ENCODE measurements around the gene NFKBIZ.

NFKBIZ gene

GRCh38 chr3:101848754-101849713 is at the start of gene NFKBIZ:
Gene NFKBIZ (plus strand): TSS chr3:101849514. CDS start chr3:101849629, 115 bp downstream.
- peak; percentile 76 for DNase-seq

GRCh38 chr3:101801174-101801573 is 48.1 kb upstream of the NFKBIZ start:
- no peak for DNase-seq

GRCh38 chr3:101802179-101802578 is 47.1 kb upstream of the NFKBIZ start:
- DNase-seq, result no peak

GRCh38 chr3:101803173-101803782 is 46.0 kb upstream of the NFKBIZ start:
- DNase-seq, result peak; percentile 58

- DNase-seq, result no peak
These were observed 45.4 kb upstream of the NFKBIZ start for GRCh38 chr3:101803939-101804338.

- no peak for DNase-seq
These were observed 42.8 kb upstream of the NFKBIZ start for GRCh38 chr3:101806491-101806890.

GRCh38 chr3:101807888-101808287 is 41.4 kb upstream of the NFKBIZ start:
- no peak for DNase-seq

- peak; percentile 54 for DNase-seq
These were observed 39.9 kb upstream of the NFKBIZ start for GRCh38 chr3:101809178-101810021.

- DNase-seq, result no peak
These were observed 39.3 kb upstream of the NFKBIZ start for GRCh38 chr3:101810022-101810418.

- DNase-seq, result no peak
These were observed 37.4 kb upstream of the NFKBIZ start for GRCh38 chr3:101811875-101812274.

- no peak for DNase-seq
These were observed 36.4 kb upstream of the NFKBIZ start for GRCh38 chr3:101812895-101813294.

GRCh38 chr3:101813817-101814440 is 35.4 kb upstream of the NFKBIZ start:
- DNase-seq, result peak; percentile 8

- no peak for DNase-seq
These were observed 34.5 kb upstream of the NFKBIZ start for GRCh38 chr3:101814835-101815234.

GRCh38 chr3:101816215-101817149 is 32.8 kb upstream of the NFKBIZ start:
- DNase-seq, result no peak

- DNase-seq, result no peak
These were observed 31.3 kb upstream of the NFKBIZ start for GRCh38 chr3:101817992-101818391.

- DNase-seq, result no peak
These were observed 29.6 kb upstream of the NFKBIZ start for GRCh38 chr3:101819649-101820206.

- DNase-seq, result no peak
These were observed 27.8 kb upstream of the NFKBIZ start for GRCh38 chr3:101821503-101821902.

GRCh38 chr3:101823525-101823924 is 25.8 kb upstream of the NFKBIZ start:
- no peak for DNase-seq

- no peak for DNase-seq
These were observed 24.6 kb upstream of the NFKBIZ start for GRCh38 chr3:101824702-101825101.

GRCh38 chr3:101825904-101826445 is 23.3 kb upstream of the NFKBIZ start:
- no peak for DNase-seq

All from NCI-H1105 treated with DMSO at 0.1 percent for 48 hours (cell line).